ENCODE measurements around the gene MS4A15.
"Not testable (repeated sequence)": the region's sequence is repeated elsewhere in the genome, so short reads cannot be mapped to it uniquely, and the experiment has no call there.

The MS4A15 gene

GRCh38 chr11:60810569-60810968 lies 53.9 kb downstream of the MS4A15 start:
- peak in 1 of 2 experiments; percentile 14 for DNase-seq

DNA sequence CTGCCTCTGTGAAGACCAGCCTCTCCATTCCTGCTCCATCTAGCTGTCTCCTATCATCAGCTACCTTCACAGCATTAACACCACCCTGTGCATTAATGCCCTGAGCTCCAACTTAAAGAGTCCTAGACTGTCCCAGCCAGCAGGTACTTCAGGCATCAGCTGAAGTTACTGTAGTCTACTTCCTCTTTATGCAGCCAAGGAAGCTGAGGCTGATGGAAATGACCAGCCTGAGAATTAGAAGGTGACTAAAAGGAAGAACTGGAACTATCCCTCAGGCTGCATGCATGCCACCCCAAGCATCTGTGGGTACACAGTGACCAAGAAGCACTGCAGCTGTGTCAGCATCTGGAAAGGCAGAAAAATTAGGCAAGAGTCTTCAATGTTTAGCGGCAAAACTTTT lies 56.7 kb downstream of the MS4A15 start:
- no peak for DNase-seq

DNA sequence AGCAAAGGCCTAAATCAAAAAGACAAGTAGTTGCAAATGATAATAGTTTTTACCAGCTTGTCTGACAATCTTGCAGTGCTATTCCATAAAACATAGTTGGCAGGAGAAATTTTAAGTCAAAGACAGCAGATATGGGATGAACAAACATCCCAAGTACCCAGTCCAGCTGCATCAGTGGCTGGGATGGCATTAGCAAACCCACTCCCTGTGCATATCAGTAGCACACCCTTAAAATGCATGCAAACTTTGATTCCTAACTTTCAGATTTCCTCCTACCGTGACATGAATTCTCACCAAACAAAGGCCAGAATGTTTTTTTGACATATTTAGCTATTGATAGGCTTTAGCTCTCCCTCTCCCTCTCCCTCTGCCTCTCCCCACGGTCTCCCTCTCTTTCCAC lies 57.4 kb downstream of the MS4A15 start:
- no peak for DNase-seq

GRCh38 chr11:60816590-60817157 lies 60.0 kb downstream of the MS4A15 start:
- DNase-seq = no peak

DNA sequence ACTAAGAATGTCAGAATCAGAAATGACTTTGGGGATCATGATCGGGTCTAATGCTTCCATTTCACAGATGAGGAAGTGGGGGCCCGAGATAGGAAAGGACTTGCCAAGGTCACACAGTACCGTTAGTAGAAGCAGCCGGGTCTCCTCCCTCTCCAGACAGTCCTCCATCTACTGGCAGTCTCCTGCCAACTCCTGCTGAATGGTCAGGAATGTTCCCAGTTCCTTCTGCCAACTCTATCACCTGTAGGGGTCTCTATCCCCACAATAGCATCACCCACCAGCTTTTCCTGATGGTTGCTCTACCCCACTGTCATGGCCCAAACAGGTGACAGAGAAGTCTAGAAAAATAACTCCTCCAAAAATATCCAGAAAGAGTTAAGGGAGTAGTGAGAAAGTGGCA lies 61.4 kb downstream of the MS4A15 start:
- DNase-seq = no peak

- DNase-seq = no peak
Observed at GRCh38 chr11:60821827-60822599, 65.3 kb downstream of the MS4A15 start.

DNA sequence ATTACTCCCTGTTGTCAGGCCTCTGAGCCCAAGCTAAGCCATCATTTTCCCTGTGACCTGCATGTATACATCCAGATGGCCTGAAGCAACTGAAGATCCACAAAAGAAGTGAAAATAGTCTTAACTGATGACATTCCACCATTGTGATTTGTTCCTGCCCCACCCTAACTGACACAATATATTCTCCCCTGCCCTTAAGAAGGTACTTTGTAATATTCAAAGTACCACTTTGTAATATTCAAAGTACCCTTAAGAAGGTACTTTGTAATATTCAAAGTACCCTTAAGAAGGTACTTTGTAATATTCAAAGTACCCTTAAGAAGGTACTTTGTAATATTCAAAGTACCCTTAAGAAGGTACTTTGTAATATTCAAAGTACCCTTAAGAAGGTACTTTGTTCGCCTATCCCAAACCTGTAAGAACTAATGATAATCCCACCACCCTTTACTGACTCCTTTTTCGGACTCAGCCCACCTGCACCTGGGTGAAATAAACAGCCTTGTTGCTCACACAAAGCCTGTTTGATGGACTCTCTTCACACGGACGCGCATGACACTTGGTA lies 67.2 kb downstream of the MS4A15 start:
- DNase-seq = not testable (repeated sequence)

- no peak for DNase-seq
Observed at GRCh38 chr11:60825118-60825517, 68.5 kb downstream of the MS4A15 start.

- DNase-seq = no peak
Observed at GRCh38 chr11:60825790-60826189, 69.1 kb downstream of the MS4A15 start.

Data from NCI-H2081 (cell line).